Panc1 (cell line): ENCODE measurements around the gene TSPAN15. TPM values are rescaled to one million over a fixed set of nuclear protein-coding genes. Genes with fewer than 3 reads are reported as not detected.

Experiments used
- ATAC-seq: fragments of 200-7000 bp; cut with Tn5 transposase; 2 replicates; pipeline ENCODE4 v1.9.1; 2020; ENCODE audit warnings: mild to moderate bottlenecking, moderate library complexity
- BruUV-seq: library from RNA; stranded (reverse); fragments of 400-500 nt; replicated peaks from 2 replicates; lab custom pipeline; 2021; lab: Mats Ljungman, UMichigan
- CTCF ChIA-PET: fragments of 300-600 bp; sonication (Branson Sonifier 250); formaldehyde crosslinking; loops from one replicate; lab custom pipeline; 2022; ENCODE audit warnings: antibody characterized with exemption; lab: Charles Lee
- POLR2A ChIA-PET: fragments of 300-600 bp; sonication (Branson Sonifier 250); formaldehyde crosslinking; loops from one replicate; lab custom pipeline; 2022; ENCODE audit warnings: antibody characterized with exemption; lab: Charles Lee
- DNase-seq: peaks from one replicate; pipeline ENCODE4 v3.0.0-alpha.2; 2010; ENCODE audit warnings: low read depth, low spot score
- H3K27ac ChIP-seq: 2 replicates; pipeline ENCODE4 v1.5.1; 2011; ENCODE audit warnings: mild to moderate bottlenecking, low read length, inconsistent platforms
- H3K27me3 ChIP-seq: fragments of 200-500 bp; sonication (Bioruptor generic); 2 replicates; pipeline ENCODE4 v1.6.0; 2014; ENCODE audit warnings: low read length, inconsistent platforms; ENCODE audit not compliant: control insufficient read depth, insufficient read depth
- H3K36me3 ChIP-seq: fragments of 200-500 bp; sonication (Bioruptor generic); 2 replicates; pipeline ENCODE4 v1.5.1; 2014; ENCODE audit warnings: inconsistent platforms, mild to moderate bottlenecking, low read length, moderate library complexity; ENCODE audit not compliant: control insufficient read depth, insufficient read depth
- H3K4me1 ChIP-seq: 2 replicates; pipeline ENCODE4 v1.5.1; 2011; ENCODE audit warnings: inconsistent platforms, mild to moderate bottlenecking, low read length, moderate library complexity; ENCODE audit not compliant: control insufficient read depth, insufficient read depth
- H3K4me3 ChIP-seq, 2 experiments: 2 replicates each; pipeline ENCODE4 v1.5.1; 2011 to 2012; ENCODE audit warnings: low read depth in 2 of 2, low read length in 2 of 2, mild to moderate bottlenecking in 2 of 2, inconsistent platforms in 1 of 2, moderate library complexity in 1 of 2
- H3K9me3 ChIP-seq: fragments of 200-500 bp; sonication (Bioruptor generic); 2 replicates; pipeline ENCODE4 v1.5.1; 2014; ENCODE audit warnings: low read depth, mild to moderate bottlenecking, inconsistent platforms, low read length, moderate library complexity; ENCODE audit not compliant: control insufficient read depth, insufficient read depth
- POLR2AphosphoS5 ChIP-seq: IDR thresholded peaks from 2 replicates; pipeline ENCODE4 v1.6.1; 2012; ENCODE audit warnings: mild to moderate bottlenecking, low read depth, low read length, moderate library complexity
- SIN3A ChIP-seq: IDR thresholded peaks from 2 replicates; pipeline ENCODE4 v1.6.1; 2012; ENCODE audit warnings: low read depth, mild to moderate bottlenecking, low read length, moderate library complexity, borderline replicate concordance; ENCODE audit not compliant: insufficient read depth
- TCF7L2 ChIP-seq: IDR thresholded peaks from 2 replicates; pipeline ENCODE4 v1.6.1; 2011; ENCODE audit warnings: mild to moderate bottlenecking, low read depth, low read length, inconsistent platforms
- in situ Hi-C: cut with HindIII; loops from 2 replicates; pipeline ENCODE4 v1.10.0; 2016; ENCODE audit warnings: low sequenced_read_pairs, low pct_unique_long_range_greater_than_20kb
- intact Hi-C: fragments of 100-400 bp; cut with micrococcal nuclease; formaldehyde crosslinking; loops from one replicate; pipeline ENCODE4 v1.10.0; 2022; ENCODE audit not compliant: unreplicated experiment
- total RNA-seq: library from RNA; stranded (reverse); gene quantifications from one replicate; pipeline ENCODE4 v1.2.1, GENCODE V29; 2021; ENCODE audit not compliant: unreplicated experiment
- TF ChIP-seq, protein P1 (sequence below): fragments of 450-650 bp; IDR thresholded peaks from 2 replicates; pipeline ENCODE4 v1.5.1; 2017; ENCODE audit warnings: mild to moderate bottlenecking
- TF ChIP-seq, protein P2 (sequence below), 2 experiments: IDR thresholded peaks; 2 replicates each; pipeline ENCODE4 v1.6.1; 2011 to 2012; ENCODE audit warnings: low read depth in 2 of 2, control low read depth in 1 of 2, low read length in 1 of 2, mild to moderate bottlenecking in 1 of 2, moderate library complexity in 1 of 2; ENCODE audit not compliant: insufficient read depth in 1 of 2

The TSPAN15 gene
- total RNA-seq, 1 experiment from 2014 or later, result 199 TPM

DNA sequence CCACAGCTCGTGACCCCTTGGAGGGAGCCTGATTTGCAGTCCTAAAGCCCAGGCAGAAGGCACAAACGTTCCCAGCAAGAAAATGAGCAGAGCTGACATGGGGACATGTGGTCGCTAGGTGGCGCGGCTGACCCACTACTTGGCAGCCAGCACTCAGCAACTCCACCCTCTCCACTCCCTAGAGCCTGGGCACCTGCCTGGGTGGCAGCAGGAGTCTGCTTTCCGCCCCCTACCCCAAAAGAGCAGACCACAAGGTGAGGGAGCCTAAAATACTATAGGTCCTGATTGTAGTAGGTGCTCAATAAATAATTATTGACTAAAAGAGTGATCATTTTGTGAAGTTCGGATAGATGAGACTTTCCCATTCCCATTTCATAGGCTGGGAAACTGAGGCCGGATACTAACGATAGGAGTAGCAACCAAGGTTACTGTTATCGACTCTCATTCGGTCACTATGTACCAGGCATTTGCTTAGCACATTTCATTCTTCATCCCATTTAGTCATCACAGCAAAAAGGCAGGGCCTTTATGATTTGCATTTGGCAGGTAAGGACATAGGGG is 64.5 kb downstream of the TSPAN15 start:
- H3K27ac ChIP-seq, result no peak overlapping the region
- H3K4me1 ChIP-seq, result no peaks in the 10 kb centered on the region
- no TSS peak for BruUV-seq
- TF ChIP-seq, protein P1, sequence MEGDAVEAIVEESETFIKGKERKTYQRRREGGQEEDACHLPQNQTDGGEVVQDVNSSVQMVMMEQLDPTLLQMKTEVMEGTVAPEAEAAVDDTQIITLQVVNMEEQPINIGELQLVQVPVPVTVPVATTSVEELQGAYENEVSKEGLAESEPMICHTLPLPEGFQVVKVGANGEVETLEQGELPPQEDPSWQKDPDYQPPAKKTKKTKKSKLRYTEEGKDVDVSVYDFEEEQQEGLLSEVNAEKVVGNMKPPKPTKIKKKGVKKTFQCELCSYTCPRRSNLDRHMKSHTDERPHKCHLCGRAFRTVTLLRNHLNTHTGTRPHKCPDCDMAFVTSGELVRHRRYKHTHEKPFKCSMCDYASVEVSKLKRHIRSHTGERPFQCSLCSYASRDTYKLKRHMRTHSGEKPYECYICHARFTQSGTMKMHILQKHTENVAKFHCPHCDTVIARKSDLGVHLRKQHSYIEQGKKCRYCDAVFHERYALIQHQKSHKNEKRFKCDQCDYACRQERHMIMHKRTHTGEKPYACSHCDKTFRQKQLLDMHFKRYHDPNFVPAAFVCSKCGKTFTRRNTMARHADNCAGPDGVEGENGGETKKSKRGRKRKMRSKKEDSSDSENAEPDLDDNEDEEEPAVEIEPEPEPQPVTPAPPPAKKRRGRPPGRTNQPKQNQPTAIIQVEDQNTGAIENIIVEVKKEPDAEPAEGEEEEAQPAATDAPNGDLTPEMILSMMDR, result peak; percentile 94
- no peak for TF ChIP-seq TCF7L2
- no peak for TF ChIP-seq POLR2AphosphoS5
- TF ChIP-seq, protein P2, sequence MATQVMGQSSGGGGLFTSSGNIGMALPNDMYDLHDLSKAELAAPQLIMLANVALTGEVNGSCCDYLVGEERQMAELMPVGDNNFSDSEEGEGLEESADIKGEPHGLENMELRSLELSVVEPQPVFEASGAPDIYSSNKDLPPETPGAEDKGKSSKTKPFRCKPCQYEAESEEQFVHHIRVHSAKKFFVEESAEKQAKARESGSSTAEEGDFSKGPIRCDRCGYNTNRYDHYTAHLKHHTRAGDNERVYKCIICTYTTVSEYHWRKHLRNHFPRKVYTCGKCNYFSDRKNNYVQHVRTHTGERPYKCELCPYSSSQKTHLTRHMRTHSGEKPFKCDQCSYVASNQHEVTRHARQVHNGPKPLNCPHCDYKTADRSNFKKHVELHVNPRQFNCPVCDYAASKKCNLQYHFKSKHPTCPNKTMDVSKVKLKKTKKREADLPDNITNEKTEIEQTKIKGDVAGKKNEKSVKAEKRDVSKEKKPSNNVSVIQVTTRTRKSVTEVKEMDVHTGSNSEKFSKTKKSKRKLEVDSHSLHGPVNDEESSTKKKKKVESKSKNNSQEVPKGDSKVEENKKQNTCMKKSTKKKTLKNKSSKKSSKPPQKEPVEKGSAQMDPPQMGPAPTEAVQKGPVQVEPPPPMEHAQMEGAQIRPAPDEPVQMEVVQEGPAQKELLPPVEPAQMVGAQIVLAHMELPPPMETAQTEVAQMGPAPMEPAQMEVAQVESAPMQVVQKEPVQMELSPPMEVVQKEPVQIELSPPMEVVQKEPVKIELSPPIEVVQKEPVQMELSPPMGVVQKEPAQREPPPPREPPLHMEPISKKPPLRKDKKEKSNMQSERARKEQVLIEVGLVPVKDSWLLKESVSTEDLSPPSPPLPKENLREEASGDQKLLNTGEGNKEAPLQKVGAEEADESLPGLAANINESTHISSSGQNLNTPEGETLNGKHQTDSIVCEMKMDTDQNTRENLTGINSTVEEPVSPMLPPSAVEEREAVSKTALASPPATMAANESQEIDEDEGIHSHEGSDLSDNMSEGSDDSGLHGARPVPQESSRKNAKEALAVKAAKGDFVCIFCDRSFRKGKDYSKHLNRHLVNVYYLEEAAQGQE (IDR thresholded peaks at IDR 0.05; ENCODE audit: insufficient read depth in 1 of 2, low read depth in 2 of 2, low read length in 1 of 2), result 0 out of 4 replicates have a peak, but pooled peaks of 1 of the 2 experiments have one; percentile 52
- ATAC-seq, result peak; percentile 91
- POLR2A ChIA-PET, result no interaction called here
- H3K36me3 ChIP-seq, result 0 out of 2 replicates have a peak, but pooled peaks cover 4% of the 10 kb centered on the region
- peak; percentile 55 for DNase-seq
- H3K27me3 ChIP-seq, result no peaks in the 10 kb centered on the region
- no peak overlapping the region for H3K4me3 ChIP-seq
- CTCF ChIA-PET, result interaction anchor here (0.6 to 4.4 kb wide), 9 partner anchors 91 to 198 kb away, joined by 3 to 49 read pairs (median 3); partner anchors contain the start of gene TACR2
- intact Hi-C loops (loop anchor here (10.0 kb wide), 1 partner anchor 119 kb away; the partner anchor contains the start of gene FAM241B), in situ Hi-C loops (no loop called here)
- no peaks in the 10 kb centered on the region for H3K9me3 ChIP-seq

DNA sequence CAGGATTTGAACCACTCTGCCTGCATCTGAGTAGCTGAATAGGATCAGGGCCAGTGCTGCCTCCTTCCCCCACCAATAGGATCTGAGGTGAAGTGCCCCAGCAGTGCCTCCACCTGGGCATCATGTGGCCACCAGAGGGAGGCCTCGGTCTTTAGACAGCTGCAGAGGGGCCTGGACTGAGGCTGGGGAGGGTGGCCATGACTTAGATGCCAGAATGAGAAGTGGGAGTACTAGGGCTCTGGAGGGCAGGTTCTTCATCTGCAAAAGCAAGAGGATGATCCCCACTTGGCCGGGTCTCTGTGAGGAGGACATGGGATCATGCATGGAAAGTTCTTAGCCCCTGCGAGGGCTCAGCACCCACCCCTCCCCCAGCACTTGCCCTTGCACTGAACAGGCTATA is 65.1 kb downstream of the TSPAN15 start:
- DNase-seq (no peak), ATAC-seq (peak; percentile 82)
- intact Hi-C loops (loop anchor here (10.0 kb wide), 1 partner anchor 118 kb away; the partner anchor contains the start of gene FAM241B), in situ Hi-C loops (no loop called here)
- Histone ChIP-seq H3K9me3 (no peaks in the 10 kb centered on the region), H3K27me3 (no peaks in the 10 kb centered on the region), H3K36me3 (0 out of 2 replicates have a peak, but pooled peaks cover 4% of the 10 kb centered on the region), H3K4me1 (no peaks in the 10 kb centered on the region), H3K27ac (no peak overlapping the region), H3K4me3 (no peak overlapping the region)
- TF ChIP-seq SIN3A, result no peak
- no peak for TF ChIP-seq POLR2AphosphoS5
- TF ChIP-seq, protein P1, result no peak
- POLR2A ChIA-PET, result no interaction called here
- BruUV-seq, result no TSS peak
- CTCF ChIA-PET, result interaction anchor here (0.9 to 4.4 kb wide), 3 partner anchors 100 to 124 kb away, joined by 3 to 49 read pairs (median 4); partner anchors contain the start of gene TACR2
